ENCODE results near the gene VWDE.
A peak's percentile ranks its signal among the peaks of the same experiment; 100 is the strongest.
"Not testable (repeated sequence)": the region's sequence is repeated elsewhere in the genome, so short reads cannot be mapped to it uniquely, and the experiment has no call there.

VWDE gene

GRCh38 chr7:12403287-12404181 is at the start of gene VWDE:
Gene VWDE, minus strand, starts transcription at chr7:12403865. Its CDS starts 149 bp downstream, at chr7:12403716.
- DNase-seq: peak; percentile 16 to 42 (median 19)

- not testable (repeated sequence) for DNase-seq
These were observed 49.5 kb upstream of the VWDE start for GRCh38 chr7:12453136-12453535.

- no peak for DNase-seq
These were observed 47.0 kb upstream of the VWDE start for GRCh38 chr7:12450615-12451014.

GRCh38 chr7:12444785-12445184 is 41.1 kb upstream of the VWDE start:
- DNase-seq: no peak

- no peak for DNase-seq
These were observed 36.6 kb upstream of the VWDE start for GRCh38 chr7:12440229-12440628.

- DNase-seq: peak in 2 of 3 donors; percentile 11 to 14
These were observed 33.4 kb upstream of the VWDE start for GRCh38 chr7:12436896-12437535.

GRCh38 chr7:12436126-12436525 is 32.5 kb upstream of the VWDE start:
- no peak for DNase-seq

GRCh38 chr7:12434012-12434642 is 30.5 kb upstream of the VWDE start:
- DNase-seq: peak in 1 of 3 donors; percentile 12

GRCh38 chr7:12431886-12432556 is 28.4 kb upstream of the VWDE start:
- no peak for DNase-seq

- no peak for DNase-seq
These were observed 21.6 kb upstream of the VWDE start for GRCh38 chr7:12425311-12425710.

- no peak for DNase-seq
These were observed 20.5 kb upstream of the VWDE start for GRCh38 chr7:12423997-12424745.

GRCh38 chr7:12423355-12423996 is 19.8 kb upstream of the VWDE start:
- DNase-seq: no peak

- DNase-seq: no peak
These were observed 19.1 kb upstream of the VWDE start for GRCh38 chr7:12422554-12423320.

- DNase-seq: no peak
These were observed 14.8 kb upstream of the VWDE start for GRCh38 chr7:12418452-12418851.

GRCh38 chr7:12415072-12415471 is 11.4 kb upstream of the VWDE start:
- no peak for DNase-seq

GRCh38 chr7:12412407-12412806 is 8.7 kb upstream of the VWDE start:
- DNase-seq: no peak

GRCh38 chr7:12410523-12410922 is 6.9 kb upstream of the VWDE start:
- no peak for DNase-seq

- no peak for DNase-seq
These were observed 5.5 kb upstream of the VWDE start for GRCh38 chr7:12409097-12409711.

- not testable (repeated sequence) for DNase-seq
These were observed 4.0 kb upstream of the VWDE start for GRCh38 chr7:12407652-12408051.

GRCh38 chr7:12402365-12402725 is 1.3 kb downstream of the VWDE start:
- no peak for DNase-seq

Measured in suppressor macrophage treated with lipopolysaccharide for 1 hour (primary cell).